NB4 (cell line): Measurements from ENCODE around the gene KRT15.

Experiments
- DNase-seq: peaks from one replicate; pipeline ENCODE4 v3.0.0; 2010; ENCODE audit warnings: low read depth
- H3K4me3 ChIP-seq: one replicate; pipeline ENCODE4 v1.5.1; 2011; ENCODE audit warnings: mild to moderate bottlenecking, low read depth, low read length, moderate library complexity
- CTCF ChIP-seq: IDR thresholded peaks from one replicate; pipeline ENCODE4 v1.5.1; 2012; ENCODE audit warnings: low read depth, low read length
- MYC ChIP-seq: IDR thresholded peaks from 2 replicates; pipeline ENCODE4 v1.6.1; 2011; ENCODE audit warnings: low read depth, low read length
- POLR2A ChIP-seq: IDR thresholded peaks from 2 replicates; pipeline ENCODE4 v1.6.1; 2011; ENCODE audit warnings: mild to moderate bottlenecking; ENCODE audit not compliant: insufficient read length; ENCODE audit errors: extremely low read depth
- TF ChIP-seq, protein P1 (sequence below): IDR thresholded peaks from 2 replicates; pipeline ENCODE4 v1.6.1; 2011; ENCODE audit warnings: low read depth, low read length

Gene KRT15

GRCh38 chr17:41511116-41511515 is 7.6 kb downstream of the KRT15 start:
- H3K4me3 ChIP-seq: no peak overlapping the region
- DNase-seq: no peak
- TF ChIP-seq MYC: no peak

GRCh38 chr17:41510251-41511065 is 8.2 kb downstream of the KRT15 start:
- no peak overlapping the region for H3K4me3 ChIP-seq
- TF ChIP-seq POLR2A: no peak
- TF ChIP-seq, protein P1, sequence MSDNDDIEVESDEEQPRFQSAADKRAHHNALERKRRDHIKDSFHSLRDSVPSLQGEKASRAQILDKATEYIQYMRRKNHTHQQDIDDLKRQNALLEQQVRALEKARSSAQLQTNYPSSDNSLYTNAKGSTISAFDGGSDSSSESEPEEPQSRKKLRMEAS: no peak
- TF ChIP-seq MYC: no peak
- TF ChIP-seq CTCF: no peak
- no peak for DNase-seq

DNA sequence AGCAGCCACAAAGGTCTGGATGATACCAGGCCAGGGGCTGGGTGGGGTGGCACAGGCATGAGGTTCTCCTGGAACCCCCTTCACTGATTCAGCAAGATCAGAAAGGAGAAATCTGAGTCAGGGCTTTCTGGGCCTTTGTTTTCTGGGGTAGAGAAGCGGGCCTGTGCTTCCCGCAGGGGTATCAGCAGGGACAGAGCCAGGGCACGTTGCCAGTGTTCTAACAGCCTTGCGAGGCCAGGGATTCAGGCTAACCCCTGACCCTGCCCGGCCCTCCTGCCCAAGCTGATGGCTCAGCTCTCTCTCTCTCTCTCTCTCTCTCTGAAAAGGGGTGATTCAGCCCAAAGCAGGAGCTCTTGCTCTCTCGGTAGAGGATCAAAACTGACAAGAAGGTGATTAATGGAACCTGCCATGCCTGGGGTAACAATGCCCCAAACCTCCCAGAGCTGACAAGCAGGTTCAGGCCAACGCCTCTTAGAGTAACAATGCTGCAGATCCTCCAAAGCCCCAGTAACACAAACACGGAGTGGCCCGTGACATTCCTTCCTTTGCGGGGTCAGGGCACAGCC is 11.3 kb downstream of the KRT15 start:
- TF ChIP-seq, protein P1: no peak
- TF ChIP-seq CTCF (no peak), MYC (no peak), POLR2A (no peak)
- no peak for DNase-seq
- H3K4me3 ChIP-seq: no peak overlapping the region

- H3K4me3 ChIP-seq: no peak overlapping the region
- DNase-seq: peak; percentile 47
- TF ChIP-seq CTCF (no peak), MYC (no peak), POLR2A (no peak)
- TF ChIP-seq, protein P1: no peak
Observed at GRCh38 chr17:41505809-41506767, 12.6 kb downstream of the KRT15 start.

DNA sequence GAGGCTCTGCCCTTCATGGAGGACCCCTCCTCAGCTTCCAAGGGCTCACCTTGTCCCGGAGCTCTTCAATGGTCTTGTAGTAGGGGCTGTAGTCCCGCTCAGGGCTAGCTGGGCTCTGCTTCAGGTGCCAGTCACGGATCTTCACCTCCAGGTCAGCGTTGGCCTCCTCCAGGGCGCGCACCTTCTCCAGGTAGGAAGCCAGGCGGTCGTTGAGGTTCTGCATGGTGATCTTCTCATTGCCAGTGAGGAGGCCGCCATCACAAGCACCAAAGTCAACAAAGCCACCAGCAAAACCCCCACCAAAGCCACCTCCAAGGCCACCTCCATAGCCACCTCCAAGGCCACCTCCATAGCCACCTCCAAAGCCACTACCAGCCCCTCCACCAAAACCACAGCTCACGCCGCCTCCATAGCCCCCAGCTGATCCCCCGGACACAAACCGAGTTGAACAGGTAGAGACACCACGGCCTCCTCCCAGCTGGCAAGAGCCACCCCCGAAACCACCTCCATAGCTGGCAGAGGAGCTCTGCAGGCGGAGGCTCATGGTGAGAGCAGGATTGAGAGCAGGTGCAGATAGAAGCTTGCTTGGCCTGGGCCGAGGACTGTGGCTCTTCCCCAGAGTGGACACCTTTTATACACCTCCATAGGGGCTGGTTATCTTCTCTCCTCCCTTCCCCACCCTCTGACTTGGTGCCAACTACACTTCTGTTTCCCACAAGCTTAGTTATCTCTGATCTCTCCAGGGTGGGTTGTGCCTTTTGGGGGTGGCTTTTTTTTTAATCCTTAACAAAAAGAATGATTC is 13.5 kb downstream of the KRT15 start, which contains the start of gene KRT13:
Gene KRT13 (minus strand): TSS at position 606 of the 802 bp plus-strand sequence. CDS start 62 bp downstream, at position 544.
- H3K4me3 ChIP-seq: no peak within 1 kb of the TSS
- TF ChIP-seq MYC: no peak
- TF ChIP-seq POLR2A: no peak
- TF ChIP-seq CTCF: no peak
- TF ChIP-seq, protein P1: no peak
- no peak for DNase-seq
